Panc1 (cell line): ENCODE measurements around the gene RAC2. TPM values are rescaled to one million over a fixed set of nuclear protein-coding genes. Genes with fewer than 3 reads are reported as not detected.

Source experiments
- ATAC-seq: fragments of 200-7000 bp; cut with Tn5 transposase; 2 replicates; pipeline ENCODE4 v1.9.1; 2020; ENCODE audit warnings: mild to moderate bottlenecking, moderate library complexity
- BruUV-seq: library from RNA; stranded (reverse); fragments of 400-500 nt; replicated peaks from 2 replicates; lab custom pipeline; 2021; lab: Mats Ljungman, UMichigan
- CTCF ChIA-PET: fragments of 300-600 bp; sonication (Branson Sonifier 250); formaldehyde crosslinking; loops from one replicate; lab custom pipeline; 2022; ENCODE audit warnings: antibody characterized with exemption; lab: Charles Lee
- POLR2A ChIA-PET: fragments of 300-600 bp; sonication (Branson Sonifier 250); formaldehyde crosslinking; loops from one replicate; lab custom pipeline; 2022; ENCODE audit warnings: antibody characterized with exemption; lab: Charles Lee
- DNase-seq: peaks from one replicate; pipeline ENCODE4 v3.0.0-alpha.2; 2010; ENCODE audit warnings: low read depth, low spot score
- H3K27ac ChIP-seq: 2 replicates; pipeline ENCODE4 v1.5.1; 2011; ENCODE audit warnings: mild to moderate bottlenecking, low read length, inconsistent platforms
- H3K27me3 ChIP-seq: fragments of 200-500 bp; sonication (Bioruptor generic); 2 replicates; pipeline ENCODE4 v1.6.0; 2014; ENCODE audit warnings: low read length, inconsistent platforms; ENCODE audit not compliant: control insufficient read depth, insufficient read depth
- H3K36me3 ChIP-seq: fragments of 200-500 bp; sonication (Bioruptor generic); 2 replicates; pipeline ENCODE4 v1.5.1; 2014; ENCODE audit warnings: inconsistent platforms, mild to moderate bottlenecking, low read length, moderate library complexity; ENCODE audit not compliant: control insufficient read depth, insufficient read depth
- H3K4me1 ChIP-seq: 2 replicates; pipeline ENCODE4 v1.5.1; 2011; ENCODE audit warnings: inconsistent platforms, mild to moderate bottlenecking, low read length, moderate library complexity; ENCODE audit not compliant: control insufficient read depth, insufficient read depth
- H3K4me3 ChIP-seq, 2 experiments: 2 replicates each; pipeline ENCODE4 v1.5.1; 2011 to 2012; ENCODE audit warnings: low read depth in 2 of 2, low read length in 2 of 2, mild to moderate bottlenecking in 2 of 2, inconsistent platforms in 1 of 2, moderate library complexity in 1 of 2
- H3K9me3 ChIP-seq: fragments of 200-500 bp; sonication (Bioruptor generic); 2 replicates; pipeline ENCODE4 v1.5.1; 2014; ENCODE audit warnings: low read depth, mild to moderate bottlenecking, inconsistent platforms, low read length, moderate library complexity; ENCODE audit not compliant: control insufficient read depth, insufficient read depth
- CTCF ChIP-seq: fragments of 450-650 bp; IDR thresholded peaks from 2 replicates; pipeline ENCODE4 v1.5.1; 2017; ENCODE audit warnings: mild to moderate bottlenecking
- POLR2AphosphoS5 ChIP-seq: IDR thresholded peaks from 2 replicates; pipeline ENCODE4 v1.6.1; 2012; ENCODE audit warnings: mild to moderate bottlenecking, low read depth, low read length, moderate library complexity
- REST ChIP-seq, 2 experiments: IDR thresholded peaks; 2 replicates each; pipeline ENCODE4 v1.6.1; 2011 to 2012; ENCODE audit warnings: low read depth in 2 of 2, control low read depth in 1 of 2, low read length in 1 of 2, mild to moderate bottlenecking in 1 of 2, moderate library complexity in 1 of 2; ENCODE audit not compliant: insufficient read depth in 1 of 2
- SIN3A ChIP-seq: IDR thresholded peaks from 2 replicates; pipeline ENCODE4 v1.6.1; 2012; ENCODE audit warnings: low read depth, mild to moderate bottlenecking, low read length, moderate library complexity, borderline replicate concordance; ENCODE audit not compliant: insufficient read depth
- TCF7L2 ChIP-seq: IDR thresholded peaks from 2 replicates; pipeline ENCODE4 v1.6.1; 2011; ENCODE audit warnings: mild to moderate bottlenecking, low read depth, low read length, inconsistent platforms
- in situ Hi-C: cut with HindIII; loops from 2 replicates; pipeline ENCODE4 v1.10.0; 2016; ENCODE audit warnings: low sequenced_read_pairs, low pct_unique_long_range_greater_than_20kb
- intact Hi-C: fragments of 100-400 bp; cut with micrococcal nuclease; formaldehyde crosslinking; loops from one replicate; pipeline ENCODE4 v1.10.0; 2022; ENCODE audit not compliant: unreplicated experiment
- total RNA-seq: library from RNA; stranded (reverse); gene quantifications from one replicate; pipeline ENCODE4 v1.2.1, GENCODE V29; 2021; ENCODE audit not compliant: unreplicated experiment

RAC2 gene
- total RNA-seq, 1 experiment from 2014 or later, result 1.5 TPM

- Histone ChIP-seq H3K4me1 (no peaks in the 10 kb centered on the region), H3K4me3 (no peak overlapping the region), H3K9me3 (no peaks in the 10 kb centered on the region), H3K27me3 (no peaks in the 10 kb centered on the region), H3K27ac (no peak overlapping the region), H3K36me3 (no peaks in the 10 kb centered on the region)
- POLR2A ChIA-PET, result no interaction called here
- CTCF ChIA-PET, result no interaction called here
- no peak for DNase-seq
- TF ChIP-seq TCF7L2 (no peak), REST (IDR thresholded peaks at IDR 0.05; ENCODE audit: insufficient read depth in 1 of 2, low read depth in 2 of 2, low read length in 1 of 2) (no peak), SIN3A (no peak), CTCF (no peak)
- BruUV-seq, result no TSS peak
- no peak for ATAC-seq
- intact Hi-C loops, result no loop called here
- in situ Hi-C loops, result no loop called here
Measured at GRCh38 chr22:37207981-37208380, 36.1 kb downstream of the RAC2 start.

- CTCF ChIA-PET, result no interaction called here
- H3K4me1 ChIP-seq, result no peaks in the 10 kb centered on the region
- no TSS peak for BruUV-seq
- in situ Hi-C loops (no loop called here), intact Hi-C loops (no loop called here)
- no peaks in the 10 kb centered on the region for H3K27me3 ChIP-seq
- H3K4me3 ChIP-seq, result no peak overlapping the region
- ATAC-seq (no peak), DNase-seq (no peak)
- H3K9me3 ChIP-seq, result no peaks in the 10 kb centered on the region
- POLR2A ChIA-PET, result no interaction called here
- TF ChIP-seq POLR2AphosphoS5 (no peak), SIN3A (no peak), CTCF (no peak), TCF7L2 (no peak), REST (IDR thresholded peaks at IDR 0.05; ENCODE audit: insufficient read depth in 1 of 2, low read depth in 2 of 2, low read length in 1 of 2) (no peak)
- no peak overlapping the region for H3K27ac ChIP-seq
- H3K36me3 ChIP-seq, result no peaks in the 10 kb centered on the region
Measured at GRCh38 chr22:37206841-37207821, 36.9 kb downstream of the RAC2 start.
